Embryonic facial prominence (tissue), 1 donor: ENCODE data around the gene GLIPR1L2.

ENCODE experiments used
- DNase-seq: peaks from one replicate; pipeline ENCODE4 v3.0.0-alpha.2; 2016; ENCODE audit errors: extremely low spot score

Gene GLIPR1L2

GRCh38 chr12:75477137-75477536 lies 86.2 kb downstream of the GLIPR1L2 start:
- no peak for DNase-seq

GRCh38 chr12:75478116-75478794 lies 87.4 kb downstream of the GLIPR1L2 start:
- no peak for DNase-seq

GRCh38 chr12:75479963-75480461 lies 89.1 kb downstream of the GLIPR1L2 start:
- DNase-seq: no peak

DNA sequence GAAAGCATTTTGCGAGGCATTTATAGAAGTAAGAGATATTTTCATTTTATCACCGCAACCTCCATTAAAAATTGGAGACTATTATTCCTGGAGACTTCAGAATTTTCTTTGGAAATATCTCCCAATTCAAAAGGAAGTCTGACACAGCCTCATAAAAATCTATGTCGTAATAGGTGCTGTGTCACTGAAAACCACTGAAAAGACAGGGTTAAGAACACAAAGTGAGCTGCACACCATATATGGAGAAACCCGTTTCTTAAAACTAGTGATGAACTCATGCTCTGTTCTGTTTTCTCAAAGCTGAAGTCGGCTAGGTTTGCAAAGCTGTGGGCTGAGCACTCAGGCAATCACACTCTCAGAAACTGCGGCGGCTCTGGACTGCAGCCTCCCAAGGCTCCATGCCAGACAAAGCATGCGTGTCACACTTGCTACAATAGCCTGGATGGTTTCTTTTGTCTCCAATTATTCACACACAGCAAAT lies 89.6 kb downstream of the GLIPR1L2 start, which contains the start of gene GLIPR1:
TSS of gene GLIPR1 (plus strand) at position 287 of the 481 bp plus-strand sequence. CDS start at position 413, 126 bp downstream.
- DNase-seq: no peak

DNA sequence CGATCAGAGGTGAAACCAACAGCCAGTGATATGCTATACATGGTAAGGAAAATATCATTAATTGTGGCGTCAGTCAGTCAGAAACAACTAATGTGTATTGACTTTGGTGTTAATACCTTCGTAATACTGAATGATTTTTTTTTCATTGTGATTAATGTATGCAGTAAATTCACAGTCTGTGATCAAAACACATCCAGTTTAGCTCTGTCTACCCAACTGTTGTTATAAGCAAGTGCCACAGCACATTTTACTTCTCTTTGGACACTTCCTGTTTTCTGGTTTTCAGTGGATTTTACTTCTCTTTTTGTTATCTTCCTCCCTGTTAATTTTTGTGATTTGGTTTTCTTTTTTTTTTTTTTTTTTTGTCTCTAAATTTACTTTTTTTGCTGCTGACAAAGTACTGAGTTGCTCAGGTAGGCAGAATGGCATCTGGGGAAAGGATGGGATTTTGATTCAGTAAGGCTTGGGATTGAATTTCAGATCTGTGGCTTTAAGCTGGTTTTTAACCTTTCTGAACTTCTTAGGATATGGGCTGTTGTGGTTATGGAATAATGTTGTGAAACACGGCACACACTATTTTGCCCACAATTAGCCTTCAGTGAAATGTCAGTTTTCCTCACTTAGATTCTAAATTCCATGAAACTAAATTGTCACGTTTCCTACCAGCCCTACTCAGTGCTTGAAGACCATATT lies 90.3 kb downstream of the GLIPR1L2 start:
- no peak for DNase-seq

GRCh38 chr12:75481774-75482173 lies 90.9 kb downstream of the GLIPR1L2 start:
- no peak for DNase-seq
